HG03342 (cell line): ENCODE results near the gene OLFM1.

Source experiments
- ATAC-seq: cut with Tn5 transposase; IDR thresholded peaks from one replicate; pipeline ENCODE4 v1.9.1; 2021; ENCODE audit warnings: mild to moderate bottlenecking, moderate library complexity; ENCODE audit not compliant: unreplicated experiment

Gene OLFM1

DNA sequence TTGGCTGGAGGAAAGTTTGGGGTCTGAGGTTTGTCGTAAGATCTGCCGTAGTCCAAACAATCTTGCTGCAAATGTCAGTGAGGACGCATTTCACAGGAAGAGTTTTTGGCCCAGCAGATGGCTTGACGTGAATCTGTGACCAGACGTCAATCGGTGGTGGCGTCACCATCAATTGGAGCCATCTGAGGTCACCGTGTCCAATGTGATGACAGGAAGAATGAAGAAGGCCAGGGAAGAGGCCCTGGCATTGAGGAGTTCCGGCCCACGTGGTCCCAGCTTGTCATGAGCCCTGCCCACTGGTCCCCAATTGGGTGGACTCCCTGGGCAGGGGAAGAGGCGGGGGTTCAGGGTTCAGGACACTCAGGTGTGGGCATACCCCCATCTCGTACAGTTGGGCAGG lies 79.9 kb downstream of the OLFM1 start:
- ATAC-seq = no peak

DNA sequence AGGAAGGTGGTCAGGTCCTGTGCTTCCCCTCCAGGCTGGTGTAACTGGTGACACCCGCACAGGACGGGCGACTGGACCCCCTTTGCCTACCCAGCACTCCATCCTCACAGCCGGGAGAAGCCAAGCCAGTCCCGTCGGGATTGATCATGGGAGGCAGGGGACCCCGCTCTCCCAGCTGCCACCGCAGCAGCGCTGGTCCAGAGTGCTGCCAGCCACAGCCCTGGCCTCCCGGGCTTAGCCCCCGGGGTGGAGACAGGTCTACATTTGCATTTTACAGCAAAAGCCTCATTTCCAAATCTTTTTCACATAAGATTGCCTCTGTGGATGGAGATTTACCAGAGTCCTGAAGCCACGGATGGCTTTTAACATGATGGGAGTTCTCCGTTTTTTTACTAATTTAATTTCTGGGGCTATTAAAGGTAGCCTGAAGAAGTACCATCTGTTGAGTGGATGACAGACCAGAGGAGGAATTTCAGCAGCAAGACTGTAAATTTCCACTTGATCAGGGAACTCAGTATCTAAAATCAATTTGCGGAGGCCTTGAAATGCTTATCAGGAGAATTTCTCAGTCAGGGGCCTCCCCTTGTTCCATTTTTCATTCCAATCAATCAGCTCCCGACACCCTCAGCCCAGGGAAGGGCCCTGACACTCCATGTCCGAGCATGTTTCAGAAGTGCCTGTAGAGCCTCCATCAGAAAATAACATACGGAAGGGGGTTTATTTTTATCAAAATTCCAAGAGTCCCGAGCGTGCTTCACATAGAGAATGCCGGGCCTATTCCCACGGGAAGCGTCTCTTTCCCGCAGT lies 80.6 kb downstream of the OLFM1 start:
- ATAC-seq = no peak

DNA sequence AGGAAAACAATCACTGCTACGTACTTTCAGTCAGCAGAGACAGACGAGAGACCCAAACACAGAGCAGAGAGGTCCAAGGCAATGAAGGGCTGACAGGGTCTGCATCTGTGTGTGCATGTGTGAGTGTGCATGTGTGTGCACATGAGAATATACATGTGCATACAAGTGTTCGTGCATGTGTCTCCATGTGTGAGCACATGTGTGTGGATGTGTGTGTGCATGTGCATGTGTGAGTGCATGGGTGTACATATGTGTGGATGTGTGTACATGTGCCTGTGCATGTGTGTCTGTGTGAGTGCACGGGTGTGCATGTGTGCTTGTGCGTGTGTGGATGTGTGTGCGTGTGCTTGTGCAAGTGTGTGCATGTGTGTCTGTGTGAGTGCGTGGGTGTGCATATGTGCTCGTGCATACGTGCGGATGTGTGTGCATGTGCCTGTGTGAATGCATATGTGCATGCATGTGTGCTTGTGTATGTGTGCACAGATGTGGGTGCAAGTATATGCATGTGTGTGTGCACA lies 82.3 kb downstream of the OLFM1 start:
- no peak for ATAC-seq

DNA sequence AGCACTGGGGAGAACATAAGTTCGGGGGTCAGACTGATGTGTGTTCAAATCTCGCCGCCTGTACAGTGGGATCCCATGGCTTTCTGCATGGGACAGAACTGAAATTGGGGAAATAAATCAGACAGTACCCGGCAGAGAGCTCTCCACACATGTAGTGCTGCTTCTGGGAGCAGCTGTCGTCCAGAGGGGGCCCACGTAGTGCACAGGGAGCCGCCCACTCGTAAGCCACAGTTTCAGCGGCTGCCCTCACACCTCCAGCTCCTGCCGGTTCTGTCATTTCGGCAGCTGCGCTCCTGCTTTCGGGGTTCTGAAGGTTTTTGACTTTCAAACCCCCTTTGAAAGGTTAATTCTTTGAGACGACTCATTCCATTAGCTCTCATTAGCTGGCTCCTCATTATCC lies 83.1 kb downstream of the OLFM1 start:
- ATAC-seq = no peak
